Panc1 (cell line): ENCODE data around the gene EVI2B. TPM values are rescaled to one million over a fixed set of nuclear protein-coding genes. Genes with fewer than 3 reads are reported as not detected.

Source experiments
- ATAC-seq: fragments of 200-7000 bp; cut with Tn5 transposase; 2 replicates; pipeline ENCODE4 v1.9.1; 2020; ENCODE audit warnings: mild to moderate bottlenecking, moderate library complexity
- BruUV-seq: library from RNA; stranded (reverse); fragments of 400-500 nt; replicated peaks from 2 replicates; lab custom pipeline; 2021; lab: Mats Ljungman, UMichigan
- CTCF ChIA-PET: fragments of 300-600 bp; sonication (Branson Sonifier 250); formaldehyde crosslinking; loops from one replicate; lab custom pipeline; 2022; ENCODE audit warnings: antibody characterized with exemption; lab: Charles Lee
- POLR2A ChIA-PET: fragments of 300-600 bp; sonication (Branson Sonifier 250); formaldehyde crosslinking; loops from one replicate; lab custom pipeline; 2022; ENCODE audit warnings: antibody characterized with exemption; lab: Charles Lee
- DNase-seq: peaks from one replicate; pipeline ENCODE4 v3.0.0-alpha.2; 2010; ENCODE audit warnings: low read depth, low spot score
- H3K27ac ChIP-seq: 2 replicates; pipeline ENCODE4 v1.5.1; 2011; ENCODE audit warnings: mild to moderate bottlenecking, low read length, inconsistent platforms
- H3K27me3 ChIP-seq: fragments of 200-500 bp; sonication (Bioruptor generic); 2 replicates; pipeline ENCODE4 v1.6.0; 2014; ENCODE audit warnings: low read length, inconsistent platforms; ENCODE audit not compliant: control insufficient read depth, insufficient read depth
- H3K36me3 ChIP-seq: fragments of 200-500 bp; sonication (Bioruptor generic); 2 replicates; pipeline ENCODE4 v1.5.1; 2014; ENCODE audit warnings: inconsistent platforms, mild to moderate bottlenecking, low read length, moderate library complexity; ENCODE audit not compliant: control insufficient read depth, insufficient read depth
- H3K4me1 ChIP-seq: 2 replicates; pipeline ENCODE4 v1.5.1; 2011; ENCODE audit warnings: inconsistent platforms, mild to moderate bottlenecking, low read length, moderate library complexity; ENCODE audit not compliant: control insufficient read depth, insufficient read depth
- H3K4me3 ChIP-seq, 2 experiments: 2 replicates each; pipeline ENCODE4 v1.5.1; 2011 to 2012; ENCODE audit warnings: low read depth in 2 of 2, low read length in 2 of 2, mild to moderate bottlenecking in 2 of 2, inconsistent platforms in 1 of 2, moderate library complexity in 1 of 2
- H3K9me3 ChIP-seq: fragments of 200-500 bp; sonication (Bioruptor generic); 2 replicates; pipeline ENCODE4 v1.5.1; 2014; ENCODE audit warnings: low read depth, mild to moderate bottlenecking, inconsistent platforms, low read length, moderate library complexity; ENCODE audit not compliant: control insufficient read depth, insufficient read depth
- POLR2AphosphoS5 ChIP-seq: IDR thresholded peaks from 2 replicates; pipeline ENCODE4 v1.6.1; 2012; ENCODE audit warnings: mild to moderate bottlenecking, low read depth, low read length, moderate library complexity
- REST ChIP-seq, 2 experiments: IDR thresholded peaks; 2 replicates each; pipeline ENCODE4 v1.6.1; 2011 to 2012; ENCODE audit warnings: low read depth in 2 of 2, control low read depth in 1 of 2, low read length in 1 of 2, mild to moderate bottlenecking in 1 of 2, moderate library complexity in 1 of 2; ENCODE audit not compliant: insufficient read depth in 1 of 2
- SIN3A ChIP-seq: IDR thresholded peaks from 2 replicates; pipeline ENCODE4 v1.6.1; 2012; ENCODE audit warnings: low read depth, mild to moderate bottlenecking, low read length, moderate library complexity, borderline replicate concordance; ENCODE audit not compliant: insufficient read depth
- TCF7L2 ChIP-seq: IDR thresholded peaks from 2 replicates; pipeline ENCODE4 v1.6.1; 2011; ENCODE audit warnings: mild to moderate bottlenecking, low read depth, low read length, inconsistent platforms
- in situ Hi-C: cut with HindIII; loops from 2 replicates; pipeline ENCODE4 v1.10.0; 2016; ENCODE audit warnings: low sequenced_read_pairs, low pct_unique_long_range_greater_than_20kb
- intact Hi-C: fragments of 100-400 bp; cut with micrococcal nuclease; formaldehyde crosslinking; loops from one replicate; pipeline ENCODE4 v1.10.0; 2022; ENCODE audit not compliant: unreplicated experiment
- total RNA-seq: library from RNA; stranded (reverse); gene quantifications from one replicate; pipeline ENCODE4 v1.2.1, GENCODE V29; 2021; ENCODE audit not compliant: unreplicated experiment
- TF ChIP-seq, protein P1 (sequence below): fragments of 450-650 bp; IDR thresholded peaks from 2 replicates; pipeline ENCODE4 v1.5.1; 2017; ENCODE audit warnings: mild to moderate bottlenecking

Gene EVI2B
- total RNA-seq, 1 experiment from 2014 or later, result 0.08 TPM

DNA sequence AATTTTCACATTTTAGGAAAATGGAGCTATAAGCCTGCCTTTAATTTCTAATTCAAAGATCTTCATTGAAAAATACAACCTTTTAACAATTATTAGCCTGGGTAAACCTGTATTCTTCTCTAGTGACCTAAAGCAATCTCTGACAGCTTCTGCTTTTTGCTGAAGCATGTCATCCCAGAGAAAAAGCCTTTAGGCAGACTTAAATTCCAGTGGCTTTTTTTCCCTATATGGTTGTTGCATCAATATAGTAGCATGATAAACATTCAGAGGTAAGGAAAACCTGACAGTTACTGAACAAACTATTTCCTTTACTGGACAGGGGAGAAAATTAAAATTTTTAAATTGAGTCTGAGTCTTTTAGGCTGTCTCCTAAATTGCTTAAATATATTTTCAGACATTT lies 15.4 kb upstream of the EVI2B start:
- no peak for ATAC-seq
- H3K27me3 ChIP-seq, result no peaks in the 10 kb centered on the region
- no peak overlapping the region for H3K27ac ChIP-seq
- H3K36me3 ChIP-seq, result peaks cover 11% of the 10 kb centered on the region
- no peaks in the 10 kb centered on the region for H3K9me3 ChIP-seq
- CTCF ChIA-PET, result no interaction called here
- no TSS peak for BruUV-seq
- POLR2A ChIA-PET, result interaction anchor here (0.6 kb wide), 1 partner anchor 34 kb away, joined by 3 read pairs; no protein-coding TSS in a partner anchor
- TF ChIP-seq REST (IDR thresholded peaks at IDR 0.05; ENCODE audit: insufficient read depth in 1 of 2, low read depth in 2 of 2, low read length in 1 of 2), result no peak
- no peak for TF ChIP-seq POLR2AphosphoS5
- TF ChIP-seq, protein P1, sequence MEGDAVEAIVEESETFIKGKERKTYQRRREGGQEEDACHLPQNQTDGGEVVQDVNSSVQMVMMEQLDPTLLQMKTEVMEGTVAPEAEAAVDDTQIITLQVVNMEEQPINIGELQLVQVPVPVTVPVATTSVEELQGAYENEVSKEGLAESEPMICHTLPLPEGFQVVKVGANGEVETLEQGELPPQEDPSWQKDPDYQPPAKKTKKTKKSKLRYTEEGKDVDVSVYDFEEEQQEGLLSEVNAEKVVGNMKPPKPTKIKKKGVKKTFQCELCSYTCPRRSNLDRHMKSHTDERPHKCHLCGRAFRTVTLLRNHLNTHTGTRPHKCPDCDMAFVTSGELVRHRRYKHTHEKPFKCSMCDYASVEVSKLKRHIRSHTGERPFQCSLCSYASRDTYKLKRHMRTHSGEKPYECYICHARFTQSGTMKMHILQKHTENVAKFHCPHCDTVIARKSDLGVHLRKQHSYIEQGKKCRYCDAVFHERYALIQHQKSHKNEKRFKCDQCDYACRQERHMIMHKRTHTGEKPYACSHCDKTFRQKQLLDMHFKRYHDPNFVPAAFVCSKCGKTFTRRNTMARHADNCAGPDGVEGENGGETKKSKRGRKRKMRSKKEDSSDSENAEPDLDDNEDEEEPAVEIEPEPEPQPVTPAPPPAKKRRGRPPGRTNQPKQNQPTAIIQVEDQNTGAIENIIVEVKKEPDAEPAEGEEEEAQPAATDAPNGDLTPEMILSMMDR, result no peak
- TF ChIP-seq TCF7L2, result no peak
- TF ChIP-seq SIN3A, result no peak
- no peak for DNase-seq
- no peaks in the 10 kb centered on the region for H3K4me1 ChIP-seq
- no peak overlapping the region for H3K4me3 ChIP-seq
- intact Hi-C loops (no loop called here), in situ Hi-C loops (no loop called here)

DNA sequence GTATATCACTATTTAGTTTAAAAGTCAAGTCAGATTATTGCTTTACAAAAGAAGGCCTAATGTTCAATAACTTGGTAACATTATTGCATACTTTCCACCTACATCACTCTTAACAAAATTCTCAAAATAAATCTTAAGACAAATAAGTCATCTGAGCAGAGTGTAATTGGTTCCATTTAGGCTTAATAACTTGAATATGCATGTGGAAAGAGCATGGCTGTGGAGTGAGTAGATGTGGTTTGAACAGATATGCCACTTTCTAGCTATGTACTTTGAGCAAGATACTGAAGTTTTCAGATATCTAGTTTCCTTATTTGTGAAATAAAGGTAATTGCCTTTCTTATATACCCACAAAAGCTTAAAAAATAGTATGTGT lies 14.3 kb upstream of the EVI2B start:
- no peak for DNase-seq
- no TSS peak for BruUV-seq
- Histone ChIP-seq H3K4me3 (no peak overlapping the region), H3K27ac (no peak overlapping the region), H3K4me1 (no peaks in the 10 kb centered on the region), H3K9me3 (no peaks in the 10 kb centered on the region), H3K36me3 (peaks cover 11% of the 10 kb centered on the region), H3K27me3 (no peaks in the 10 kb centered on the region)
- ATAC-seq, result no peak
- TF ChIP-seq, protein P1, result no peak
- TF ChIP-seq REST (IDR thresholded peaks at IDR 0.05; ENCODE audit: insufficient read depth in 1 of 2, low read depth in 2 of 2, low read length in 1 of 2), result no peak
- no peak for TF ChIP-seq POLR2AphosphoS5
- TF ChIP-seq TCF7L2, result no peak
- TF ChIP-seq SIN3A, result no peak
- in situ Hi-C loops (no loop called here), intact Hi-C loops (no loop called here)
- CTCF ChIA-PET, result no interaction called here
- POLR2A ChIA-PET, result no interaction called here
